ENCODE results near the gene CDK18.

- TF ChIP-seq CTCF (IDR thresholded peaks at IDR 0.05): no peak
- no peak for TF ChIP-seq POLR2A (IDR thresholded peaks at IDR 0.05)
Measured at GRCh38 chr1:205454903-205455335, 49.5 kb upstream of the CDK18 start.

Measured in thyroid gland (tissue), 4 donors.